GM21786 (cell line): ENCODE measurements around the gene SPTAN1.
"Not testable (repeated sequence)": the region's sequence is repeated elsewhere in the genome, so short reads cannot be mapped to it uniquely, and the experiment has no call there.

Experiments
- ATAC-seq: cut with Tn5 transposase; IDR thresholded peaks from one replicate; pipeline ENCODE4 v1.9.1; 2021; ENCODE audit not compliant: unreplicated experiment

Gene SPTAN1

GRCh38 chr9:128631636-128632035 is 79.2 kb downstream of the SPTAN1 start:
- no peak for ATAC-seq

GRCh38 chr9:128632066-128632465 is 79.7 kb downstream of the SPTAN1 start:
- no peak for ATAC-seq

- no peak for ATAC-seq
Observed at GRCh38 chr9:128632486-128632885, 80.1 kb downstream of the SPTAN1 start.

- ATAC-seq: no peak
Observed at GRCh38 chr9:128633057-128633456, 80.7 kb downstream of the SPTAN1 start.

GRCh38 chr9:128633601-128634000 is 81.2 kb downstream of the SPTAN1 start:
- ATAC-seq: no peak

GRCh38 chr9:128634111-128634510 is 81.7 kb downstream of the SPTAN1 start:
- ATAC-seq: no peak

- ATAC-seq: no peak
Observed at GRCh38 chr9:128634651-128635262, 82.4 kb downstream of the SPTAN1 start.

GRCh38 chr9:128635266-128636023 is 83.1 kb downstream of the SPTAN1 start:
- no peak for ATAC-seq

GRCh38 chr9:128636024-128636390 is 83.6 kb downstream of the SPTAN1 start:
- no peak for ATAC-seq

GRCh38 chr9:128636556-128637530 is 84.5 kb downstream of the SPTAN1 start:
- ATAC-seq: no peak

GRCh38 chr9:128637656-128638055 is 85.3 kb downstream of the SPTAN1 start:
- no peak for ATAC-seq

- ATAC-seq: no peak
Observed at GRCh38 chr9:128638580-128638979, 86.2 kb downstream of the SPTAN1 start.

- ATAC-seq: no peak
Observed at GRCh38 chr9:128640603-128641002, 88.2 kb downstream of the SPTAN1 start.

- ATAC-seq: no peak
Observed at GRCh38 chr9:128642675-128643245, 90.4 kb downstream of the SPTAN1 start.

GRCh38 chr9:128643519-128644300 is 91.3 kb downstream of the SPTAN1 start:
- peak; percentile 84 for ATAC-seq

- not testable (repeated sequence) for ATAC-seq
Observed at GRCh38 chr9:128648206-128648605, 95.8 kb downstream of the SPTAN1 start.

- ATAC-seq: no peak
Observed at GRCh38 chr9:128651798-128652197, 99.4 kb downstream of the SPTAN1 start.

GRCh38 chr9:128653908-128654307 is 101.5 kb downstream of the SPTAN1 start:
- ATAC-seq: no peak

- ATAC-seq: no peak
Observed at GRCh38 chr9:128654481-128654880, 102.1 kb downstream of the SPTAN1 start.
